GM19099 (cell line): Measurements from ENCODE around the gene ZC2HC1C.

Experiments
- POLR2A ChIP-seq: IDR thresholded peaks from 3 replicates; pipeline ENCODE4 v1.6.1; 2011; ENCODE audit warnings: low read depth; ENCODE audit not compliant: insufficient read length; ENCODE audit errors: extremely low read depth

Gene ZC2HC1C

GRCh38 chr14:75049136-75049535 is 20.3 kb upstream of the ZC2HC1C start:
- no peak for TF ChIP-seq POLR2A

GRCh38 chr14:75049731-75050201 is 19.7 kb upstream of the ZC2HC1C start:
- TF ChIP-seq POLR2A = no peak

- peak; percentile 81 for TF ChIP-seq POLR2A
These were observed 18.4 kb upstream of the ZC2HC1C start, which contains the start of gene MLH3 for GRCh38 chr14:75050852-75051555. Gene MLH3 (minus strand): TSS chr14:75051467. CDS start chr14:75049655, 1,812 bp downstream.

GRCh38 chr14:75051556-75051899 is 17.9 kb upstream of the ZC2HC1C start:
- no peak for TF ChIP-seq POLR2A

GRCh38 chr14:75053396-75054291 is 15.8 kb upstream of the ZC2HC1C start:
- no peak for TF ChIP-seq POLR2A

GRCh38 chr14:75054421-75054820 is 15.0 kb upstream of the ZC2HC1C start:
- no peak for TF ChIP-seq POLR2A

- TF ChIP-seq POLR2A = no peak
These were observed 9.8 kb upstream of the ZC2HC1C start for GRCh38 chr14:75059642-75060041.

- no peak for TF ChIP-seq POLR2A
These were observed 9.0 kb upstream of the ZC2HC1C start for GRCh38 chr14:75060420-75060819.

- TF ChIP-seq POLR2A = no peak
These were observed 6.4 kb upstream of the ZC2HC1C start for GRCh38 chr14:75063013-75063412.

- peak; percentile 77 for TF ChIP-seq POLR2A
These were observed 5.8 kb upstream of the ZC2HC1C start, which contains the start of gene ACYP1 for GRCh38 chr14:75063491-75064204. Gene ACYP1 (minus strand): TSS chr14:75064024. CDS start chr14:75063553, 471 bp downstream.

GRCh38 chr14:75064205-75064567 is 5.3 kb upstream of the ZC2HC1C start:
- TF ChIP-seq POLR2A = no peak

- TF ChIP-seq POLR2A = no peak
These were observed 2.8 kb upstream of the ZC2HC1C start for GRCh38 chr14:75066691-75067090.

GRCh38 chr14:75067212-75067611 is 2.2 kb upstream of the ZC2HC1C start:
- no peak for TF ChIP-seq POLR2A

GRCh38 chr14:75068294-75069120 is 934 bp upstream of the ZC2HC1C start:
- TF ChIP-seq POLR2A = no peak
